ENCODE results near the gene PRLR.
A peak's percentile ranks its signal among the peaks of the same experiment; 100 is the strongest.
"Not testable (repeated sequence)": the region's sequence is repeated elsewhere in the genome, so short reads cannot be mapped to it uniquely, and the experiment has no call there.

PRLR gene

GRCh38 chr5:35122819-35123218, 107.5 kb downstream of the PRLR start:
- DNase-seq: no peak

GRCh38 chr5:35120715-35121114, 109.6 kb downstream of the PRLR start:
- no peak for DNase-seq

GRCh38 chr5:35117967-35118366, 112.3 kb downstream of the PRLR start:
- DNase-seq: no peak

- no peak for DNase-seq
These were observed 114.4 kb downstream of the PRLR start for GRCh38 chr5:35115920-35116319.

- no peak for DNase-seq
These were observed 115.6 kb downstream of the PRLR start for GRCh38 chr5:35114698-35115097.

GRCh38 chr5:35112300-35112699, 118.0 kb downstream of the PRLR start:
- DNase-seq: no peak

- not testable (repeated sequence) for DNase-seq
These were observed 125.7 kb downstream of the PRLR start for GRCh38 chr5:35104550-35104949.

GRCh38 chr5:35103637-35104299, 126.5 kb downstream of the PRLR start:
- DNase-seq: no peak

- not testable (repeated sequence) for DNase-seq
These were observed 128.6 kb downstream of the PRLR start for GRCh38 chr5:35101720-35102119.

- no peak for DNase-seq
These were observed 129.3 kb downstream of the PRLR start for GRCh38 chr5:35101016-35101415.

- DNase-seq: no peak
These were observed 132.1 kb downstream of the PRLR start for GRCh38 chr5:35098214-35098613.

- DNase-seq: no peak
These were observed 133.4 kb downstream of the PRLR start for GRCh38 chr5:35096932-35097331.

- no peak for DNase-seq
These were observed 134.1 kb downstream of the PRLR start for GRCh38 chr5:35096216-35096615.

GRCh38 chr5:35095366-35095765, 134.9 kb downstream of the PRLR start:
- DNase-seq: no peak

- DNase-seq: no peak
These were observed 135.3 kb downstream of the PRLR start for GRCh38 chr5:35094948-35095347.

- no peak for DNase-seq
These were observed 137.6 kb downstream of the PRLR start for GRCh38 chr5:35092703-35093102.

GRCh38 chr5:35091704-35092103, 138.6 kb downstream of the PRLR start:
- no peak for DNase-seq

- peak; percentile 63 for DNase-seq
These were observed 140.7 kb downstream of the PRLR start for GRCh38 chr5:35089334-35090314.

GRCh38 chr5:35087991-35088390, 142.3 kb downstream of the PRLR start:
- DNase-seq: no peak

GRCh38 chr5:35083150-35083549, 147.1 kb downstream of the PRLR start:
- DNase-seq: no peak

- no peak for DNase-seq
These were observed 147.8 kb downstream of the PRLR start for GRCh38 chr5:35082530-35082929.

- DNase-seq: no peak
These were observed 149.2 kb downstream of the PRLR start for GRCh38 chr5:35081134-35081533.

- DNase-seq: no peak
These were observed 157.1 kb downstream of the PRLR start for GRCh38 chr5:35073160-35073559.

- no peak for DNase-seq
These were observed 161.1 kb downstream of the PRLR start for GRCh38 chr5:35069188-35069587.

Measured in right hindlimb (tissue), 1 donor.